Fibroblast of lung (primary cell): ENCODE results near the gene ECSCR. TPM values are rescaled to one million over a fixed set of nuclear protein-coding genes. Genes with fewer than 3 reads are reported as not detected.

ENCODE experiments used
- DNase-seq, 2 donors: peaks; one replicate each; pipeline versions ENCODE4 v3.0.0 to v3.0.0-alpha.2; 2010; ENCODE audit warnings: low read depth in 2 of 2
- H2AFZ ChIP-seq: 2 replicates; pipeline ENCODE4 v1.5.1; 2012; ENCODE audit warnings: low read length, control low read depth, inconsistent platforms
- H3K27ac ChIP-seq: 2 replicates; pipeline ENCODE4 v1.5.1; 2011; ENCODE audit warnings: low read length, control low read depth; ENCODE audit not compliant: insufficient read depth
- H3K27me3 ChIP-seq: 2 replicates; pipeline ENCODE4 v1.5.1; 2011; ENCODE audit warnings: mild to moderate bottlenecking, low read length; ENCODE audit not compliant: control insufficient read depth, insufficient read depth
- H3K36me3 ChIP-seq: 2 replicates; pipeline ENCODE4 v1.5.1; 2011; ENCODE audit warnings: low read length; ENCODE audit not compliant: control insufficient read depth, insufficient read depth
- H3K4me1 ChIP-seq: 2 replicates; pipeline ENCODE4 v1.5.1; 2011; ENCODE audit warnings: low read length; ENCODE audit not compliant: control insufficient read depth, insufficient read depth; ENCODE audit errors: extremely low read depth
- H3K4me2 ChIP-seq: 2 replicates; pipeline ENCODE4 v1.5.1; 2011; ENCODE audit warnings: low read length, control low read depth; ENCODE audit not compliant: insufficient read depth; ENCODE audit errors: extremely low read depth
- H3K4me3 ChIP-seq, 4 experiments: fragments of 200-600 bp in 1 of 4; sonication (generic) in 1 of 4; replicated peaks in 1 of 4; 2 replicates each; pipeline ENCODE4 v1.5.1; 2011 to 2016; ENCODE audit warnings: low read length in 4 of 4, low read depth in 3 of 4, mild to moderate bottlenecking in 3 of 4, control low read depth in 2 of 4, inconsistent platforms in 1 of 4, mixed read lengths in 1 of 4; ENCODE audit not compliant: insufficient read depth in 1 of 4; ENCODE audit errors: control extremely low read depth in 1 of 4
- H3K79me2 ChIP-seq: 2 replicates; pipeline ENCODE4 v1.5.1; 2012; ENCODE audit warnings: mild to moderate bottlenecking, low read length, inconsistent platforms; ENCODE audit not compliant: control insufficient read depth, insufficient read depth
- H3K9ac ChIP-seq: 2 replicates; pipeline ENCODE4 v1.5.1; 2011; ENCODE audit warnings: mild to moderate bottlenecking, low read length, control low read depth; ENCODE audit not compliant: insufficient read depth
- H3K9me3 ChIP-seq: 2 replicates; pipeline ENCODE4 v1.5.1; 2012; ENCODE audit warnings: low read depth, low read length; ENCODE audit not compliant: control insufficient read depth, insufficient read depth
- H4K20me1 ChIP-seq: 2 replicates; pipeline ENCODE4 v1.5.1; 2011; ENCODE audit warnings: low read length; ENCODE audit not compliant: control insufficient read depth, insufficient read depth; ENCODE audit errors: extremely low read depth
- CTCF ChIP-seq, 2 donors: IDR thresholded peaks in 1 of 2; conservative IDR thresholded peaks in 1 of 2; 1 replicate in 1 of 2; 2 replicates in 1 of 2; pipeline ENCODE4 v1.5.1; 2011 to 2012; ENCODE audit warnings: low read length in 2 of 2, control low read depth in 1 of 2, inconsistent platforms in 1 of 2, low read depth in 1 of 2, mild to moderate bottlenecking in 1 of 2
- EZH2 ChIP-seq: IDR thresholded peaks from 2 replicates; pipeline ENCODE4 v1.5.1; 2012; ENCODE audit warnings: low read length, control low read depth, mild to moderate bottlenecking; ENCODE audit errors: missing control alignments
- polyA plus RNA-seq, 2 donors: library from polyadenylated mRNA; depleted of rRNA in 1 of 2; stranded (reverse) in 1 of 2; unstranded in 1 of 2; fragments of >200 nt; gene quantifications; 2 replicates each; pipeline ENCODE4 v1.2.1, GENCODE V29; 2011 to 2012; ENCODE audit warnings: missing spikeins in 1 of 2
- total RNA-seq: library from RNA; depleted of rRNA; stranded (reverse); fragments of >200 nt; gene quantifications from 2 replicates; pipeline ENCODE4 v1.2.1, GENCODE V29; 2014

The ECSCR gene
- total and polyA plus RNA-seq, 2 donors (not counting 1 experiment from before 2014, with no cell fraction given), result 0.18 TPM; not detected in 1

- H3K36me3 ChIP-seq, result no peaks in the 10 kb centered on the region
- TF ChIP-seq CTCF (conservative IDR thresholded peaks at IDR 0.05 in 1 of 2, IDR thresholded peaks at IDR 0.05 in 1 of 2; ENCODE audit: low read depth in 1 of 2, low read length in 2 of 2) (no peak), EZH2 (no peak)
- peak in 1 of 2 donors; percentile 21 for DNase-seq
- no peaks in the 10 kb centered on the region for H4K20me1 ChIP-seq
- H3K4me2 ChIP-seq, result no peak overlapping the region
- no peak overlapping the region for H3K4me3 ChIP-seq
- H2AFZ ChIP-seq, result no peak overlapping the region
- no peak overlapping the region for H3K27ac ChIP-seq
- H3K27me3 ChIP-seq, result no peaks in the 10 kb centered on the region
- no peaks in the 10 kb centered on the region for H3K9me3 ChIP-seq
- H3K9ac ChIP-seq, result no peak overlapping the region
- H3K4me1 ChIP-seq, result peaks cover 25% of the 10 kb centered on the region
- no peaks in the 10 kb centered on the region for H3K79me2 ChIP-seq
Measured at GRCh38 chr5:139494256-139494655, 31.7 kb upstream of the ECSCR start.

GRCh38 chr5:139492700-139493192 is 30.2 kb upstream of the ECSCR start:
- Histone ChIP-seq H3K36me3 (no peaks in the 10 kb centered on the region), H3K4me1 (peaks cover 25% of the 10 kb centered on the region), H3K4me3 (peak overlapping the region in 2 of 4 experiments; percentile 21 to 22), H3K9ac (peak overlapping the region; percentile 7), H3K27ac (peak overlapping the region; percentile 44), H3K9me3 (no peaks in the 10 kb centered on the region), H4K20me1 (no peaks in the 10 kb centered on the region), H3K4me2 (peak overlapping the region; percentile 62), H3K79me2 (no peaks in the 10 kb centered on the region), H3K27me3 (no peaks in the 10 kb centered on the region), H2AFZ (peak overlapping the region; percentile 54)
- no peak for TF ChIP-seq CTCF (conservative IDR thresholded peaks at IDR 0.05 in 1 of 2, IDR thresholded peaks at IDR 0.05 in 1 of 2; ENCODE audit: low read depth in 1 of 2, low read length in 2 of 2)
- TF ChIP-seq EZH2, result no peak
- DNase-seq, result peak in 1 of 2 donors; percentile 67

GRCh38 chr5:139488260-139488659 is 25.7 kb upstream of the ECSCR start:
- H3K36me3 ChIP-seq, result no peaks in the 10 kb centered on the region
- no peak overlapping the region for H3K27ac ChIP-seq
- H3K79me2 ChIP-seq, result no peaks in the 10 kb centered on the region
- H4K20me1 ChIP-seq, result no peaks in the 10 kb centered on the region
- H3K9me3 ChIP-seq, result no peaks in the 10 kb centered on the region
- no peak overlapping the region for H3K4me3 ChIP-seq
- no peak for DNase-seq
- peak overlapping the region; percentile 75 for H2AFZ ChIP-seq
- no peaks in the 10 kb centered on the region for H3K27me3 ChIP-seq
- no peak overlapping the region for H3K9ac ChIP-seq
- TF ChIP-seq EZH2, result no peak
- no peak for TF ChIP-seq CTCF (conservative IDR thresholded peaks at IDR 0.05 in 1 of 2, IDR thresholded peaks at IDR 0.05 in 1 of 2; ENCODE audit: low read depth in 1 of 2, low read length in 2 of 2)
- H3K4me2 ChIP-seq, result no peak overlapping the region
- peaks cover 9% of the 10 kb centered on the region for H3K4me1 ChIP-seq
